Keratinocyte (primary cell): ENCODE measurements around the gene KPNA4. TPM values are rescaled to one million over a fixed set of nuclear protein-coding genes. Genes with fewer than 3 reads are reported as not detected.

ENCODE experiments used
- DNase-seq: peaks from one replicate; pipeline ENCODE4 v3.0.0-alpha.2; 2011; ENCODE audit warnings: low read depth, missing footprints, low spot score
- FAIRE-seq: peaks from 2 replicates; lab custom pipeline; 2011; peaks lifted over from hg19 to GRCh38; lab: Jason Lieb, UNC
- H2AFZ ChIP-seq: 2 replicates; pipeline ENCODE4 v1.6.0; 2012; ENCODE audit warnings: low read length, control low read depth, inconsistent platforms; ENCODE audit not compliant: control insufficient read depth
- H3K27ac ChIP-seq: 2 replicates; pipeline ENCODE4 v1.5.1; 2011; ENCODE audit warnings: low read length; ENCODE audit not compliant: control insufficient read depth, insufficient read depth
- H3K27me3 ChIP-seq: 3 replicates; pipeline ENCODE4 v1.6.0; 2011; ENCODE audit warnings: low read length; ENCODE audit not compliant: control insufficient read depth, insufficient read depth; ENCODE audit errors: extremely low read depth
- H3K36me3 ChIP-seq, 2 experiments: 2 replicates in 1 of 2; 3 replicates in 1 of 2; pipeline ENCODE4 v1.5.1; 2011; ENCODE audit warnings: low read length in 2 of 2, mild to moderate bottlenecking in 1 of 2; ENCODE audit not compliant: control insufficient read depth in 2 of 2, insufficient read depth in 2 of 2; ENCODE audit errors: extremely low read depth in 1 of 2
- H3K4me1 ChIP-seq: 3 replicates; pipeline ENCODE4 v1.5.1; 2011; ENCODE audit warnings: low read length; ENCODE audit not compliant: control insufficient read depth, insufficient read depth; ENCODE audit errors: extremely low read depth
- H3K4me2 ChIP-seq: 3 replicates; pipeline ENCODE4 v1.6.0; 2011; ENCODE audit warnings: low read depth, low read length; ENCODE audit not compliant: control insufficient read depth, insufficient read depth; ENCODE audit errors: extremely low read depth
- H3K4me3 ChIP-seq, 3 experiments: fragments of 200-600 bp in 1 of 3; sonication (generic) in 1 of 3; 2 replicates in 2 of 3; 3 replicates in 1 of 3; pipeline ENCODE4 v1.5.1; 2011 to 2016; ENCODE audit warnings: low read length in 3 of 3, mild to moderate bottlenecking in 3 of 3, control low read depth in 2 of 3, inconsistent platforms in 1 of 3, low read depth in 1 of 3, mixed read lengths in 1 of 3, mixed run types in 1 of 3, moderate library complexity in 1 of 3; ENCODE audit not compliant: control insufficient read depth in 2 of 3, insufficient read depth in 2 of 3; ENCODE audit errors: extremely low read depth in 1 of 3
- H3K79me2 ChIP-seq: 2 replicates; pipeline ENCODE4 v1.6.0; 2012; ENCODE audit warnings: low read length; ENCODE audit not compliant: control insufficient read depth, insufficient read depth
- H3K9ac ChIP-seq: 3 replicates; pipeline ENCODE4 v1.6.0; 2011; ENCODE audit warnings: low read length; ENCODE audit not compliant: control insufficient read depth, insufficient read depth; ENCODE audit errors: extremely low read depth
- H3K9me1 ChIP-seq: 3 replicates; pipeline ENCODE4 v1.6.0; 2011; ENCODE audit warnings: low read length; ENCODE audit not compliant: control insufficient read depth, insufficient read depth; ENCODE audit errors: extremely low read depth
- H3K9me3 ChIP-seq: 2 replicates; pipeline ENCODE4 v1.5.1; 2012; ENCODE audit warnings: low read depth, low read length; ENCODE audit not compliant: control insufficient read depth
- H4K20me1 ChIP-seq: 3 replicates; pipeline ENCODE4 v1.6.0; 2011; ENCODE audit warnings: low read length; ENCODE audit not compliant: control insufficient read depth, insufficient read depth; ENCODE audit errors: extremely low read depth
- CTCF ChIP-seq, 3 experiments: IDR thresholded peaks in 1 of 3; conservative IDR thresholded peaks in 1 of 3; optimal IDR thresholded peaks in 1 of 3; 2 replicates in 2 of 3; 3 replicates in 1 of 3; pipeline versions ENCODE3 to v1.5.1; 2011; ENCODE audit warnings: low read length in 3 of 3, mild to moderate bottlenecking in 3 of 3, moderate library complexity in 2 of 3, control low read depth in 1 of 3, inconsistent platforms in 1 of 3; ENCODE audit not compliant: insufficient read depth in 2 of 3; ENCODE audit errors: extremely low read depth in 1 of 3
- EZH2 ChIP-seq: IDR thresholded peaks from one replicate; pipeline ENCODE4 v1.6.1; 2012; ENCODE audit warnings: inconsistent platforms, mild to moderate bottlenecking, low read length, moderate library complexity
- dilution Hi-C: fragments of 300-500 bp; cut with MboI; formaldehyde crosslinking; loops from one replicate; pipeline ENCODE4 v1.7.0; 2020; ENCODE audit warnings: low sequenced_read_pairs; ENCODE audit not compliant: extremely low pct_ligation_motif_present
- polyA plus RNA-seq, 5 experiments: library from polyadenylated mRNA; depleted of rRNA in 3 of 5; stranded (reverse) in 3 of 5; stranded (forward) in 1 of 5; unstranded in 1 of 5; fragments of >200 nt; gene quantifications; 1 replicate in 1 of 5; 2 replicates in 3 of 5; 3 replicates in 1 of 5; pipeline versions ENCODE4 v1.2.1 to v1.2.3, GENCODE V29; 2011 to 2012; ENCODE audit warnings: missing spikeins in 2 of 5, low read depth in 1 of 5, low replicate concordance in 1 of 5

KPNA4 gene
- polyA plus RNA-seq, 1 donor (not counting 4 experiments of a cell fraction or from before 2014, with no cell fraction given) = 42.0 TPM

- H3K27me3 ChIP-seq = no peaks in the 10 kb centered on the region
These were observed 114.5 kb downstream of the KPNA4 start for GRCh38 chr3:160450846-160451245.

GRCh38 chr3:160449636-160450598 is 115.5 kb downstream of the KPNA4 start, which contains the start of gene TRIM59:
Gene TRIM59, minus strand, starts transcription at chr3:160449786. Its CDS starts 10,603 bp downstream, at chr3:160439183.
- TF ChIP-seq EZH2 = no peak
- no peak for TF ChIP-seq CTCF (optimal IDR thresholded peaks at IDR 0.05 in 1 of 3, IDR thresholded peaks at IDR 0.05 in 1 of 3, conservative IDR thresholded peaks at IDR 0.05 in 1 of 3; ENCODE audit: extremely low read depth in 1 of 3, insufficient read depth in 2 of 3, low read length in 3 of 3)
- peak; percentile 52 for FAIRE-seq

More at GRCh38 chr3:160450846-160451245, 114.5 kb downstream of the KPNA4 start:
- no peak overlapping the region for H3K27ac ChIP-seq
- H3K9ac ChIP-seq = no peak overlapping the region
- no peak overlapping the region for H2AFZ ChIP-seq
- peak overlapping the region in 1 of 3 experiments; percentile 68 for H3K4me3 ChIP-seq
- peaks cover 3% of the 10 kb centered on the region for H3K9me3 ChIP-seq
- TF ChIP-seq CTCF (optimal IDR thresholded peaks at IDR 0.05 in 1 of 3, IDR thresholded peaks at IDR 0.05 in 1 of 3, conservative IDR thresholded peaks at IDR 0.05 in 1 of 3; ENCODE audit: extremely low read depth in 1 of 3, insufficient read depth in 2 of 3, low read length in 3 of 3) (no peak), EZH2 (no peak)
- FAIRE-seq (no peak), DNase-seq (no peak)
- H3K79me2 ChIP-seq = peaks cover 30% of the 10 kb centered on the region
- peak overlapping the region; percentile 94 for H3K4me2 ChIP-seq
- no peaks in the 10 kb centered on the region for H3K9me1 ChIP-seq
- H3K36me3 ChIP-seq = peaks cover 0 to 4% of the 10 kb centered on the region in 2 experiments
- H4K20me1 ChIP-seq = no peaks in the 10 kb centered on the region
- peaks cover 25% of the 10 kb centered on the region for H3K4me1 ChIP-seq
- dilution Hi-C loops = no loop called here

More at GRCh38 chr3:160449636-160450598, 115.5 kb downstream of the KPNA4 start, which contains the start of gene TRIM59:
- Histone ChIP-seq H3K27me3 (no peaks in the 10 kb centered on the region), H3K4me3 (peak within 1 kb of the TSS; percentile 63 to 96 (median 95)), H3K79me2 (peaks cover 38% of the 10 kb centered on the region), H2AFZ (peak within 1 kb of the TSS; percentile 99), H3K27ac (peak within 1 kb of the TSS; percentile 90), H3K9me1 (no peaks in the 10 kb centered on the region), H3K9me3 (peaks cover 3% of the 10 kb centered on the region), H3K4me2 (peak within 1 kb of the TSS; percentile 94), H4K20me1 (no peaks in the 10 kb centered on the region), H3K9ac (peak within 1 kb of the TSS; percentile 94), H3K4me1 (peaks cover 25% of the 10 kb centered on the region), H3K36me3 (peaks cover 0 to 9% of the 10 kb centered on the region in 2 experiments)
- peak; percentile 71 for DNase-seq
- dilution Hi-C loops = no loop called here
